ENCODE data around the gene OSR1.

DNA sequence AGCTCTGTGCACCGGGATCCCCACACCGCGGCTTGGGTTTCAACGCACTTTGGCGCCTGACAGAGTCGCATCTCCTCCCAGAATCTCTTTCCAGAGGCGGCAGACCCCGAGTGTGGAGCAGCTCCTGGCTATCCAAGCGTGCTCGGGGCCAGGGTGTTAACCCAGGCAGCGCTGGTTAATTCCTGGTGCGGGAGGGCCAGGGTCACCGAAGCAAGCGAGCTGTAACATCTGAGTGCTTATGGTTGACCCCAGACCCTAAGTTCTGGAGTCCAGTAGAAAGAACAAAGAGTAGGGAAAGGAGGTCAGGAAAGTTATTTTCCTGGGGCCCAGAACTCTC, 566 bp upstream of the OSR1 start:
- TF ChIP-seq, protein P1, sequence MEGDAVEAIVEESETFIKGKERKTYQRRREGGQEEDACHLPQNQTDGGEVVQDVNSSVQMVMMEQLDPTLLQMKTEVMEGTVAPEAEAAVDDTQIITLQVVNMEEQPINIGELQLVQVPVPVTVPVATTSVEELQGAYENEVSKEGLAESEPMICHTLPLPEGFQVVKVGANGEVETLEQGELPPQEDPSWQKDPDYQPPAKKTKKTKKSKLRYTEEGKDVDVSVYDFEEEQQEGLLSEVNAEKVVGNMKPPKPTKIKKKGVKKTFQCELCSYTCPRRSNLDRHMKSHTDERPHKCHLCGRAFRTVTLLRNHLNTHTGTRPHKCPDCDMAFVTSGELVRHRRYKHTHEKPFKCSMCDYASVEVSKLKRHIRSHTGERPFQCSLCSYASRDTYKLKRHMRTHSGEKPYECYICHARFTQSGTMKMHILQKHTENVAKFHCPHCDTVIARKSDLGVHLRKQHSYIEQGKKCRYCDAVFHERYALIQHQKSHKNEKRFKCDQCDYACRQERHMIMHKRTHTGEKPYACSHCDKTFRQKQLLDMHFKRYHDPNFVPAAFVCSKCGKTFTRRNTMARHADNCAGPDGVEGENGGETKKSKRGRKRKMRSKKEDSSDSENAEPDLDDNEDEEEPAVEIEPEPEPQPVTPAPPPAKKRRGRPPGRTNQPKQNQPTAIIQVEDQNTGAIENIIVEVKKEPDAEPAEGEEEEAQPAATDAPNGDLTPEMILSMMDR (tag by site-specific recombination; IDR thresholded peaks at IDR 0.05): no peak
- TF ChIP-seq ZXDB (tag by site-specific recombination; IDR thresholded peaks at IDR 0.05): no peak
- TF ChIP-seq, protein P2, sequence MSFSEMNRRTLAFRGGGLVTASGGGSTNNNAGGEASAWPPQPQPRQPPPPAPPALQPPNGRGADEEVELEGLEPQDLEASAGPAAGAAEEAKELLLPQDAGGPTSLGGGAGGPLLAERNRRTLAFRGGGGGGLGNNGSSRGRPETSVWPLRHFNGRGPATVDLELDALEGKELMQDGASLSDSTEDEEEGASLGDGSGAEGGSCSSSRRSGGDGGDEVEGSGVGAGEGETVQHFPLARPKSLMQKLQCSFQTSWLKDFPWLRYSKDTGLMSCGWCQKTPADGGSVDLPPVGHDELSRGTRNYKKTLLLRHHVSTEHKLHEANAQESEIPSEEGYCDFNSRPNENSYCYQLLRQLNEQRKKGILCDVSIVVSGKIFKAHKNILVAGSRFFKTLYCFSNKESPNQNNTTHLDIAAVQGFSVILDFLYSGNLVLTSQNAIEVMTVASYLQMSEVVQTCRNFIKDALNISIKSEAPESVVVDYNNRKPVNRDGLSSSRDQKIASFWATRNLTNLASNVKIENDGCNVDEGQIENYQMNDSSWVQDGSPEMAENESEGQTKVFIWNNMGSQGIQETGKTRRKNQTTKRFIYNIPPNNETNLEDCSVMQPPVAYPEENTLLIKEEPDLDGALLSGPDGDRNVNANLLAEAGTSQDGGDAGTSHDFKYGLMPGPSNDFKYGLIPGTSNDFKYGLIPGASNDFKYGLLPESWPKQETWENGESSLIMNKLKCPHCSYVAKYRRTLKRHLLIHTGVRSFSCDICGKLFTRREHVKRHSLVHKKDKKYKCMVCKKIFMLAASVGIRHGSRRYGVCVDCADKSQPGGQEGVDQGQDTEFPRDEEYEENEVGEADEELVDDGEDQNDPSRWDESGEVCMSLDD (tag by site-specific recombination; IDR thresholded peaks at IDR 0.05): no peak
